GM21723 (cell line): ENCODE measurements around the gene TMEM151A.
"Not testable (repeated sequence)": the region's sequence is repeated elsewhere in the genome, so short reads cannot be mapped to it uniquely, and the experiment has no call there.

ENCODE experiments used
- ATAC-seq: cut with Tn5 transposase; IDR thresholded peaks from one replicate; pipeline ENCODE4 v1.9.1; 2021; ENCODE audit warnings: mild to moderate bottlenecking, moderate library complexity; ENCODE audit not compliant: unreplicated experiment

Gene TMEM151A

DNA sequence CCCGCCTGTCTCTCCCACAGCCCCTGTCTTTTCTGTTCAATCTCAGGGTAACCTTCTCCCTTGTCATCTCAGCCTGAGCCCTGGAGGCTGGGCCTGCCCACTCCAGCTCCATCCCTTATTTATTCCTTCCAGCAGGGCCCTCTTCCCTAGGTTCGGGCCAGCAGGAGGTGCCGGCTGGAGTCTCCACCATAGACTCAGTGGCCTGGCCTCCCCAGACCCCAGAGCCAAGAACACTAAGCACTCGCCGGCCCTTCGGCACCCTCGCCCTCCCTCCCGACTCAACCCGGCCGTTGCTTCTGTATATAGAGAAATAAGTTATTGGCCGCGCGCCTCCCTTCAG, 24.7 kb upstream of the TMEM151A start:
- no peak for ATAC-seq

- ATAC-seq: peak; percentile 51
These were observed 24.1 kb upstream of the TMEM151A start for GRCh38 chr11:66267379-66268243.

DNA sequence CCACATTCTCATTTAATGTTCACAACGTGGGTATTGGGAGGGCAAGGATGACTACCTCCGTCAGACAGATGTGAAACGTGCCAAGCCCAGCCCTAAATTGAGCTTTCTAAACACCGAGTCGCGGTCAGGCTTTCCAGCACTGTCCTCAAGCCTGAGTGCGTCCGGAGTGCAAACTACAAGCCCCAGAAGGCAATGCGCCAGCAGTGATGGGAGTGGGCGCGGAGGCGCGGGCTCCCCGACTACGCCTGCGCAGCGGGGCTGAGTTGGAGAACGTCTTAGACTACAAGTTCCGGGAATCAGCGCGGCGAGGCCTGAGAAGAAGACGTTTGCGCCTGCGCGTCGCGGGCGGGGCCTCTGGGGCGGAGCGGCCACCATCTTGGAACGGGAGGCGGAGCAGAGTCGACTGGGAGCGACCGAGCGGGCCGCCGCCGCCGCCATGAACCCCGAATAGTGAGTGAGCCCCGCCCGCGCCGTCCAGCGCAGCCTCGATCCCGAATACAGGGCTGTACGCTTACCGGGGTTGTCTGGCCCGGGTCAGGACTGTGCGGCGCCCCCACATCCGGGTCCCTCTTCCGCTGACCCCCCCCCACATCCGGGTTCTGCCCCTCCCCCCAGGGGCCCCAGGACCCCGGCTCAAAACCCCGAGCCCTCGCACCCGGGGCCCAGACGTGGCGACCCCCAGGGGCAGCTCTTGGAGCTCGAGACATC, 23.3 kb upstream of the TMEM151A start, which contains the start of gene RAB1B:
Gene RAB1B (plus strand): TSS at position 396 of the 708 bp plus-strand sequence. CDS start 41 bp downstream, at position 437.
- peak; percentile 72 for ATAC-seq

DNA sequence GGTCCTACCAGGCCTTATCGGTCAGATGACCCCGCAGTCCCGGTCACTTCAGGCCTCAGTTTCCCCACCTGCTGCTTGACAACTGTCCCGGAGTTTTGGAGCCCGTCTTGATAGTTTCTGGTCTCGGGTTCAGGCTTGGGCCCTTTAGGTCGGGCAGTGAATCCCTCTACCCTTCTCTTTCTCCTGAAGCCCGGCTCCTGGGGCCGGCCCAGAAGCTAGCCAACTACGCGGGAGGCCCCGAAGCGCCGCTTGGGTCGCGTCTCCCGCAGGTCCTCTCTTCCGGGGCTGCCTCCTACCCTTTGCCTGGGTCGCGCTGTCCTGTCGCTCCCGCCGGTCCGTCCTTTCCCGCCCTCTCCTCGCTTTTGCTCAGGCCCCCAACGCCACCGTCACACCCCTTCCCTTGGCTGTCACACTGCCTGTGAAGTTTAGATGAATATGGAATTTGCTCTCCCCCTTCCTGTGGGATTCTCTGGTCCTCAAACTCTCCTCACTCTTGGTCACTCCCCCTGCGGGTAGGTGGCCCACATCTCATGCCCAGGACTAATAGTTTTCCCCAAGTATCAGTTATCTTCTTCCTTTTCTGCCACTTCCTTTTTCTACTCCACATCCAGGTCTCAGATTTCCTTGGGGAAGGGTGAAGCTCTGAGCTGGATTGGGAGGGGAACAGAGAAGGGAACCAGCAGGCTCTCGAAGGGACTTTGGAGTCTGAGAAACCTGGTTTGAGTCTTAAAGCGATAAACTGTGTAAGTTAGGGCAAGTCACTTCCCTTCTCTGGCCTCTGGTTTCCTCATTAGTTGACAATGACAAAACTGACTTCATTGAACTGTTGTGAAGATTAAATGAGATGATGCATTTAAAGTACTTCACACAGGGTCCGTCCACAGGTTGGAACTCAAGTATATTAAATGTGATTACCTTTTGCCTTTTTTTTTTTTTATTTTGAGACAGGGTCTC, 22.5 kb upstream of the TMEM151A start:
- ATAC-seq: no peak

GRCh38 chr11:66271816-66272215, 19.9 kb upstream of the TMEM151A start:
- no peak for ATAC-seq

DNA sequence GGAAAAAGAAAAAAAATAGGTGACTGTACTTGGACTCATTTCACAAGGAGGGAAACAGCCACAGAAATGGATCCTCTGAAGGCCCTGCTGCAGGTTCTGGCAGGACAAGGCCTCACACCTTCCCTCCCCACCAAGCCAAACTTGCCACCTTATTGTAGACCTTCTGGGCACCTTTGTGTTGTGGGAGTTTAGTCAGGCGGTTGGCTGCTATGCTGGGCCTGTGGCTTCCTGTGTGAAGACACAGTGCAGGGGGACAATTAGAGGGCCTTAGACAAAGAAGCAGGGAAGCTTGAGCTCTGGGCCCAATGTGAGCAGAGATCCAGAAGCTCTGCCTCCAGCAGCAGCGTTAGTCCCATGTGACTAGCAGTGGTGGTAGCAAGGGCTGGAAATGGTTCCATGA, 19.1 kb upstream of the TMEM151A start:
- no peak for ATAC-seq

- ATAC-seq: no peak
These were observed 17.5 kb upstream of the TMEM151A start for GRCh38 chr11:66274219-66274618.

- no peak for ATAC-seq
These were observed 16.3 kb upstream of the TMEM151A start for GRCh38 chr11:66275396-66275795.

DNA sequence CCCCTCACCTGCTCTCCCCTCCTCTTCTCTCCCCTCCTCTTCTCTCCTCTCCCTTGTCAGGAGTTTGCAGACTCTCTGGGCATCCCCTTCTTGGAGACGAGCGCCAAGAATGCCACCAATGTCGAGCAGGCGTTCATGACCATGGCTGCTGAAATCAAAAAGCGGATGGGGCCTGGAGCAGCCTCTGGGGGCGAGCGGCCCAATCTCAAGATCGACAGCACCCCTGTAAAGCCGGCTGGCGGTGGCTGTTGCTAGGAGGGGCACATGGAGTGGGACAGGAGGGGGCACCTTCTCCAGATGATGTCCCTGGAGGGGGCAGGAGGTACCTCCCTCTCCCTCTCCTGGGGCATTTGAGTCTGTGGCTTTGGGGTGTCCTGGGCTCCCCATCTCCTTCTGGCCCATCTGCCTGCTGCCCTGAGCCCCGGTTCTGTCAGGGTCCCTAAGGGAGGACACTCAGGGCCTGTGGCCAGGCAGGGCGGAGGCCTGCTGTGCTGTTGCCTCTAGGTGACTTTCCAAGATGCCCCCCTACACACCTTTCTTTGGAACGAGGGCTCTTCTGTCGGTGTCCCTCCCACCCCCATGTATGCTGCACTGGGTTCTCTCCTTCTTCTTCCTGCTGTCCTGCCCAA, 15.6 kb upstream of the TMEM151A start:
- no peak for ATAC-seq

- not testable (repeated sequence) for ATAC-seq
These were observed 15.1 kb upstream of the TMEM151A start for GRCh38 chr11:66276619-66277018.

DNA sequence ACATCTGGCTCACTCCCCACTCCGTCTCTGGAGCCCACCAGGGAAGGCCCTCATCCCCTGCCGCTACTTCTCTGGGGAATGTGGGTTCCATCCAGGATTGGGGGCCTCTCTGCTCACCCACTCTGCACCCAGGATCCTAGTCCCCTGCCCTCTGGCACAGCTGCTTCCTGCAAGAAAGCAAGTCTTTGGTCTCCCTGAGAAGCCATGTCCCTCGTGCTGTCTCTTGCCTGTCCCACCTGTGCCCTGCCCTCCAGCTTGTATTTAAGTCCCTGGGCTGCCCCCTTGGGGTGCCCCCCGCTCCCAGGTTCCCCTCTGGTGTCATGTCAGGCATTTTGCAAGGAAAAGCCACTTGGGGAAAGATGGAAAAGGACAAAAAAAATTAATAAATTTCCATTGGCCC, 14.6 kb upstream of the TMEM151A start:
- ATAC-seq: not testable (repeated sequence)

DNA sequence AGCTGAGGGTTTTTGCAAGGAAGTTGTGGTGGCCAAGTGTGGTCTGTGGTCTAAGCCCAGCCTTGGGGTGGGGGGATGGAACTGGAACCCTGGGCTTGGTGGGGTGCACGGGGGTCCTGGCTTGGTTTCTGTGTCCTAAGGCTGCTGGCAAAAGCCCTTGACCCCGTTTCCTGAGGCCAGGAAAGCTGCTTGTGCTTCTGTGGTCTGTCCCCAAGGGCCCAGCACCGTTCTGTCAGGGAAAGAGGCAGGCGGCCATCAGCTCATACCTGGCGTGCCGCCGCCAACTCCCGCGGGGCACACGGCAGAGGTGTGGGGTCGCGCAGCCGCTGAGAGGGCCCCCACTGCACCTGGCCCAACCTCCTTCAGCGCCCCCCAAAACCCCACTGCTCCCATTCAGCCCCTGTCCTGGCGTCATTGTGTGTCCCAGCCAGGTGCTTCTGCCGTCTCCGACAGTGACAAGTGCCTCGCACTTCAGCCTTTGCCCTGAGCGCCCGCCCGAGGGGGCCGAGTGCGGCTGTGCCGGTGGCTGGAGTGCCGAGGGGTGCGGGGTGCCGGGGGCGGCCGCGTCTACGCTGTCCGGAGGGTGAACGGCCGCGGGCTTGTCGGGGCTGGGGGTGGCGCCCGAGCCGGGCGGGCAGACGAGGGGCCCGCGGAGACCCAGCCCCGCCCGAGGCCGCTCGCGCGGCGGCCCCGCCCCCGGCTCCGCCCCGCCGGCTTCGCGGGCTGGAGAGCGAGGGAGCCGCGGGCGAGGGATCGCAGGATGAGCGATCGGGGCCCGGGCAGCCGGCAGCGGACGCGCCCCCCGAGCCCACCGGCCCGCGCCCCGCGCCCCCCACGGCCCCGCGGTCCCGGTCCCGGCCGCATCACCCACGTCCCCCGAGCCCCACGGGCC, 14.0 kb upstream of the TMEM151A start, which contains the start of gene CNIH2:
Gene CNIH2 (plus strand): TSS at position 705 of the 892 bp plus-strand sequence. CDS start 282 bp downstream, outside the sequence.
- no peak for ATAC-seq

- ATAC-seq: no peak
These were observed 13.2 kb upstream of the TMEM151A start for GRCh38 chr11:66278363-66279091.

DNA sequence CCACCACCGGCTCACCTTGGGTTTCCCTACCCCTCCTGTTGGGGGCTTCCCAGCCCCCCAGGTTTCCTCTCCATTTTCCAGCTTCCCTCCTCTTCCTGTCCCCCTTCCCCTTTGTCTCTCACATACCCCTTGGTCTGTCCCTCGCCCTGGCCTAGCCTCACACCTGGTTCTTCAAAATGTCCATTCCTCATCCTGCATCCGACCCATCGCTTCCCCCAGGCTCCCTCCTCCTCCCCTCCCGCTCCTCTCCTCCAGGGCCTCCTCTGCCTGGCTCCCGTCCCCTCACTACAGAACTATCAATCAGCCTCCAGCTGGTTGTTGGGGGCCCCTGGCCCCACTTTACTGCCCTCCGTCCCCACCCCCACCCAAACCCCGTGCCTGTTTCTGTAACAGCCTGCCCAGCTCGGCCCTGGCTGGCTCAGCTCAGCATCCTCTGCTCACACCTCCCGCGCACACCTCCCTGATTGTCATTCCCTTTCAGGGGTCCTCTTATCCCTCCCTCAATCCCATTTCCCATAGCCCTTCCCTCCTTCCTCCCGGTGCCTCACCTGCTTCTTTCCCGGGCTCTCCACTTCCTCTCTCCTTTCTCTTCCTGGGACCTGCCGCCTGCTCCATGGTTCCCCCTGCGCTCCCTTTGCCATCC, 12.5 kb upstream of the TMEM151A start:
- no peak for ATAC-seq

DNA sequence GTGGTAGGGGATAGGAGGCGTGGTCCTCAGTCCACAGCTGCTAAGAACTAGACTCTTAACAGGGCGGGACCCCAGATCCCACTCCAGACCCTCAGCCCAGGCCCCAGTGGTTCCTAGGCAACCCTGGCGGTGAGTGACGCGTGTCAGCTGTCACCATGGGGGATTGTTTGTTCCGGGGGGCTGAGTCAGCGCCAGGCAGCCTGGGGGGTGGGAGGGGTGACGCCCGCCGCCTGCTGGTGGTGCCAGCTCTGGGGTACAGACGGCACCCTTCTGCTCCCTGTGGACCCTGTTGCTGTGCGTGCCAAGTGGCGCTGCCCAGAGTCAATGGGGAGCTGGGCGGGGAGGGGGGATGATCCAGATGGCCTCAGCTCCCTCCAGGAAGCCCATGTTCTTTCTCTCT, 11.3 kb upstream of the TMEM151A start:
- no peak for ATAC-seq

DNA sequence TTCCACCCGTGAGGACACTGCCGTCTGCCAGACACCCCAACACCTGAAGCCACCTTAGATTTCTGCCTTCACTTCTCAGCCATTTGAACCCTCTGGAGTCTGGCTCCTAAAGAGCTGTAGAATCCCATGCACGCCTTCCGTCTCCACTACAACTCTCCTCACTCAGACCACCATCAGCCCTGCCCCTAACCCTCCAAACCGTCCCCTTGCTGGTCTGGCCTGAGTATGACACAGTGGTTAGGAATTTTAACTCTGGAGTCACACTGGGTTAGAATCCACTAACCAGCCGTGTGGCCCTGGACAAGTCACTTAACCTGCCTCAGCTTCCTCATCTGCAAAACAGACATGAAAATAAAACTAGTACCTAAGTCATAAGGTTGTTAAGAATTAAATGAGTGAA, 10.7 kb upstream of the TMEM151A start:
- ATAC-seq: no peak

DNA sequence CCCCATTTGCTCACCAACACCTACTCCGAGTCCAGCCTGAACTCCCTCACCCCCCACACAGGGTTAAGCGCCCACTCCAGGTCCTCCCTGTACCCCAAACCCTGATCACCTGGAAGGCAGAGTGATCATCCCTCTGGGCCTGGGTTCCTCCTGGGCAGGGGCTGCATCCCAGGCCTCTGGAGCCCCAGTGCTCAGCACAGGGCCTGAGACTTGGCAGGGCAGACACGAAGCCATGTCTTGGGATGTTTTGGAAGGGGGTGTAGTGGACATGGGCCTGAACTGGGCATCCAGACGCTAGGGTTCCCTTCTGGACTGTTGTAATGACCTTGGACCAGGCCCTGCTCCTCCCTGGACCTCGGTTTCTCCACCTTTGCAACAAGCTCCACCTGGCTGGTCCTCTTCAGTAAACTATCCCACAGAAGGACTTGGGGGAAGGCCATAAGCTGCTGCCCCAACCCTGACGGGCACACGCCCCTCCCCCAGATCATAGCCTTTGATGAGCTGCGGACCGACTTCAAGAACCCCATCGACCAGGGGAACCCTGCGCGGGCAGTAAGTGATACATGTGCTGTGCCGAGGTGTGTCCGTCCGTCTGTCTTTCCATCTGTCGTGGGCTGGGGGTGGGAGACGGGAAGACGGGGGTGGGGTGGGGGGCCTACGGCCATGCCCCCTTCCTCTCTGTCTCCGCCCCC, 9.8 kb upstream of the TMEM151A start:
- no peak for ATAC-seq
